ENCODE measurements around the gene TARS2.

Gene TARS2

DNA sequence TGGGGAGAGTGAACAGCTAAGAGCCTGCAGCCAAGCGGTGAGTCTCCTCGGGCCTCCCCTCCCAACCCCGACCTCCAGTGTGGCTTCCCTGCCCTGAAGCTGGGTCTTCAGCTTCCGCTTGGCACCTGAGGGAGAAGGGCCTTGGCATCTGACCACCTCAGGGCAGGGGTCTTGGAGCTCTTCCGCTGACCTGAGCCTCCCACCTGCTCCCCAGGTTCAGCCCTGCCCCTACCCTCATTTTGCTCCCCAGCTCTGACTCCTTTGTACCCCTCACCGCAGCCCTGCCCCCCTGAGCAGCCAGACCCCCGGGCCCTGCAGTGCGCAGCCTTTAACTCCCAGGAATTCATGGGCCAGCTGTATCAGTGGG, 66.8 kb downstream of the TARS2 start:
- Histone ChIP-seq H3K27ac (ENCODE audit: low read length) (no peak overlapping the region), H3K4me1 (ENCODE audit: low read length) (no peaks in the 10 kb centered on the region), H3K79me2 (ENCODE audit: low read length) (no peaks in the 10 kb centered on the region), H3F3A (ENCODE audit: insufficient read depth, low read length) (no peaks in the 10 kb centered on the region), H3K9ac (ENCODE audit: low read length) (no peak overlapping the region), H3K4me3 (ENCODE audit: low read length) (no peak overlapping the region), H4K20me1 (ENCODE audit: insufficient read depth, low read length) (no peaks in the 10 kb centered on the region), H3K9me3 (replicated peaks; ENCODE audit: insufficient read depth, low read length) (no peaks in the 10 kb centered on the region), H3K4me2 (ENCODE audit: low read depth, low read length) (no peak overlapping the region), H3K9me2 (replicated peaks; ENCODE audit: insufficient read depth, low read length) (no peaks in the 10 kb centered on the region), H3K36me3 (replicated peaks; ENCODE audit: insufficient read depth, low read length) (no peaks in the 10 kb centered on the region), H3K27me3 (replicated peaks; ENCODE audit: insufficient read depth, low read length) (peaks cover 32% of the 10 kb centered on the region), H2AFZ (ENCODE audit: low read length) (no peak overlapping the region)
- no peak for DNase-seq
- TF ChIP-seq EZH2phosphoT487 (IDR thresholded peaks at IDR 0.05; ENCODE audit: low read length) (no peak), EZH2 (optimal IDR thresholded peaks at IDR 0.05; ENCODE audit: low read depth, low read length) (no peak)
- TF ChIP-seq, protein P1, sequence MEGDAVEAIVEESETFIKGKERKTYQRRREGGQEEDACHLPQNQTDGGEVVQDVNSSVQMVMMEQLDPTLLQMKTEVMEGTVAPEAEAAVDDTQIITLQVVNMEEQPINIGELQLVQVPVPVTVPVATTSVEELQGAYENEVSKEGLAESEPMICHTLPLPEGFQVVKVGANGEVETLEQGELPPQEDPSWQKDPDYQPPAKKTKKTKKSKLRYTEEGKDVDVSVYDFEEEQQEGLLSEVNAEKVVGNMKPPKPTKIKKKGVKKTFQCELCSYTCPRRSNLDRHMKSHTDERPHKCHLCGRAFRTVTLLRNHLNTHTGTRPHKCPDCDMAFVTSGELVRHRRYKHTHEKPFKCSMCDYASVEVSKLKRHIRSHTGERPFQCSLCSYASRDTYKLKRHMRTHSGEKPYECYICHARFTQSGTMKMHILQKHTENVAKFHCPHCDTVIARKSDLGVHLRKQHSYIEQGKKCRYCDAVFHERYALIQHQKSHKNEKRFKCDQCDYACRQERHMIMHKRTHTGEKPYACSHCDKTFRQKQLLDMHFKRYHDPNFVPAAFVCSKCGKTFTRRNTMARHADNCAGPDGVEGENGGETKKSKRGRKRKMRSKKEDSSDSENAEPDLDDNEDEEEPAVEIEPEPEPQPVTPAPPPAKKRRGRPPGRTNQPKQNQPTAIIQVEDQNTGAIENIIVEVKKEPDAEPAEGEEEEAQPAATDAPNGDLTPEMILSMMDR (IDR thresholded peaks at IDR 0.05; ENCODE audit: low read length): no peak

DNA sequence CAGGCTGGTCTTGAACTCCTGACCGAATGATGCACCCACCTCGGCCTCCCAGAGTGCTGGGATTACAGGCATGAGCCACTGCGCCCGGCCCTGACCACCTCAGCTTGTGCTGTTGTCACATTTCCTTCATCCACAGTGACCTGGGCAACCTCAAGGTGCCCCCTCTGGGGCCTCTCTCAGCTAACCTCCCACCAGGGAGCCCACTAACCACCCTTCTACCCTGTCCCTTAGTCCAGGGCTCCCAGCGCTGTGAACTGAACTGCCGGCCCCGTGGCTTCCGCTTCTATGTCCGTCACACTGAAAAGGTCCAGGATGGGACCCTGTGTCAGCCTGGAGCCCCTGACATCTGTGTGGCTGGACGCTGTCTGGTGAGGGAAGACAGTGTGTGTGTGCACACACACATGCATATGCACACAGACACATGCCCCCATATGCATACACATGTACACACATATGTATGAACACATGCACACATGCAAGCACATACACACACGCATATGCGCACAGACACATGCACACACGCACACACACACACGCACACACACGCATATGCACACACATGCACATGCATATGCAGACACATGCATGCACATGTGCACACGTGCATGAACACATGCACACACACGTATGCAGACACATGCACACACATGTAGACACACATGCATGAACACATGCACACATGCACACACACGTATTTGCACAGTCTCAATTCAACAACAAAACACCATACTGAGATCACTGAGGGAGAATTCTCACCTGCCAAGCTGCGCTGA, 68.2 kb downstream of the TARS2 start:
- Histone ChIP-seq H4K20me1 (ENCODE audit: insufficient read depth, low read length) (no peaks in the 10 kb centered on the region), H3K36me3 (replicated peaks; ENCODE audit: insufficient read depth, low read length) (no peaks in the 10 kb centered on the region), H3F3A (ENCODE audit: insufficient read depth, low read length) (peaks cover 4% of the 10 kb centered on the region), H3K4me3 (ENCODE audit: low read length) (no peak overlapping the region), H2AFZ (ENCODE audit: low read length) (no peak overlapping the region), H3K9ac (ENCODE audit: low read length) (no peak overlapping the region), H3K4me1 (ENCODE audit: low read length) (peaks cover 9% of the 10 kb centered on the region), H3K79me2 (ENCODE audit: low read length) (no peaks in the 10 kb centered on the region), H3K27me3 (replicated peaks; ENCODE audit: insufficient read depth, low read length) (peaks cover 22% of the 10 kb centered on the region), H3K9me2 (replicated peaks; ENCODE audit: insufficient read depth, low read length) (no peaks in the 10 kb centered on the region), H3K27ac (ENCODE audit: low read length) (no peak overlapping the region), H3K9me3 (replicated peaks; ENCODE audit: insufficient read depth, low read length) (no peaks in the 10 kb centered on the region), H3K4me2 (ENCODE audit: low read depth, low read length) (no peak overlapping the region)
- DNase-seq: no peak
- no peak for TF ChIP-seq EZH2phosphoT487 (IDR thresholded peaks at IDR 0.05; ENCODE audit: low read length)
- TF ChIP-seq EZH2 (optimal IDR thresholded peaks at IDR 0.05; ENCODE audit: low read depth, low read length): no peak
- TF ChIP-seq, protein P1 (IDR thresholded peaks at IDR 0.05; ENCODE audit: low read length): no peak

DNA sequence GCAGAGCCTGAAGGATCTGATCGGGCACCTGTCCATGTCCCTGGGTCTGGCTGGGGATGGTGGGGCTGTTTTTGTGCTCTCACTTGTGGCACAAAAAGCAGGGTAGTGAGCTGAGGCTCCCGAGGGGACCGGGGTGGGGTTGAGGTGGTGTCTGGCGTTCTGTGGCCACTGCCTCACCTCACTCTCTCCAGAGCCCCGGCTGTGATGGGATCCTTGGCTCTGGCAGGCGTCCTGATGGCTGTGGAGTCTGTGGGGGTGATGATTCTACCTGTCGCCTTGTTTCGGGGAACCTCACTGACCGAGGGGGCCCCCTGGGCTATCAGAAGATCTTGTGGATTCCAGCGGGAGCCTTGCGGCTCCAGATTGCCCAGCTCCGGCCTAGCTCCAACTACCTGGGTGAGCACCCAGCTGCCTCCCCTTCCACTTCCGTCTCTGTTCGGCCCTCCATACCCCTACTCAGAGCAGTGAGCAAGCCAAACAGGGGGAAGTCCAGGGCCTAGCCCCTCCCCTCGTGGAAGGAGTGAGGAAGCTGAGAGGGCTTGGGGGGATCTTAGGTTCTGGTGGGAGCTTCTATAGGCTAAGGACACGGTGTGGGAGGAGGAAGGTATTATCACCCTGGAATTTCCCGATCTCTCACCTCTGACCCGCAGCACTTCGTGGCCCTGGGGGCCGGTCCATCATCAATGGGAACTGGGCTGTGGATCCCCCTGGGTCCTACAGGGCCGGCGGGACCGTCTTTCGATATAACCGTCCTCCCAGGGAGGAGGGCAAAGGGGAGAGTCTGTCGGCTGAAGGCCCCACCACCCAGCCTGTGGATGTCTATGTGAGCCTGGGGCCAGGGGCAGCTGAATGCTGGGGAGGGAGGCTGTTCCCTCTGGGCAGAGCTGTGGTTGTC, 69.0 kb downstream of the TARS2 start:
- Histone ChIP-seq H3K27me3 (replicated peaks; ENCODE audit: insufficient read depth, low read length) (peaks cover 14% of the 10 kb centered on the region), H3K4me1 (ENCODE audit: low read length) (peaks cover 14% of the 10 kb centered on the region), H3K27ac (ENCODE audit: low read length) (no peak overlapping the region), H3K4me3 (ENCODE audit: low read length) (no peak overlapping the region), H3K4me2 (ENCODE audit: low read depth, low read length) (no peak overlapping the region), H3K9me3 (replicated peaks; ENCODE audit: insufficient read depth, low read length) (no peaks in the 10 kb centered on the region), H3K79me2 (ENCODE audit: low read length) (no peaks in the 10 kb centered on the region), H2AFZ (ENCODE audit: low read length) (no peak overlapping the region), H3K36me3 (replicated peaks; ENCODE audit: insufficient read depth, low read length) (no peaks in the 10 kb centered on the region), H3K9me2 (replicated peaks; ENCODE audit: insufficient read depth, low read length) (no peaks in the 10 kb centered on the region), H4K20me1 (ENCODE audit: insufficient read depth, low read length) (no peaks in the 10 kb centered on the region), H3F3A (ENCODE audit: insufficient read depth, low read length) (peaks cover 13% of the 10 kb centered on the region), H3K9ac (ENCODE audit: low read length) (no peak overlapping the region)
- TF ChIP-seq EZH2phosphoT487 (IDR thresholded peaks at IDR 0.05; ENCODE audit: low read length) (no peak), EZH2 (optimal IDR thresholded peaks at IDR 0.05; ENCODE audit: low read depth, low read length) (no peak)
- TF ChIP-seq, protein P1 (IDR thresholded peaks at IDR 0.05; ENCODE audit: low read length): no peak
- no peak for DNase-seq
